ENCODE data around the gene LIN7A. TPM values are rescaled to one million over a fixed set of nuclear protein-coding genes. Genes with fewer than 3 reads are reported as not detected.

The LIN7A gene
- total RNA-seq, 1 experiment from 2014 or later, result 10.0 TPM

- ChIA-PET CTCF (no interaction called here), POLR2A (ENCODE audit: low non-redundant PET) (no interaction called here)
- TF ChIP-seq EZH2 (IDR thresholded peaks at IDR 0.05; ENCODE audit: borderline replicate concordance, low read depth, low read length, poor library complexity, severe bottlenecking), result no peak
- no peak for TF ChIP-seq CTCF (conservative IDR thresholded peaks at IDR 0.05; ENCODE audit: low read depth, low read length)
- Histone ChIP-seq H3K36me3 (ENCODE audit: insufficient read depth, low read length, poor library complexity, severe bottlenecking) (no peaks in the 10 kb centered on the region), H3K9me3 (ENCODE audit: low read depth, low read length, poor library complexity, severe bottlenecking) (no peaks in the 10 kb centered on the region), H3K27ac (ENCODE audit: low read depth, low read length, poor library complexity, severe bottlenecking) (no peak overlapping the region), H3K27me3 (replicated peaks; ENCODE audit: insufficient read depth, low read depth, low read length, poor library complexity) (no peaks in the 10 kb centered on the region), H3K4me3 (ENCODE audit: low read depth, low read length, poor library complexity, severe bottlenecking) (no peak overlapping the region), H3K4me1 (ENCODE audit: insufficient read depth, low read length, poor library complexity, severe bottlenecking) (no peaks in the 10 kb centered on the region)
- intact Hi-C loops (cut with micrococcal nuclease; ENCODE audit: unreplicated experiment), result no loop called here
- DNase-seq (ENCODE audit: low spot score), result no peak
- BruUV-seq (replicated peaks), result no TSS peak
Observed at GRCh38 chr12:80825506-80825905, 112.2 kb downstream of the LIN7A start.

GRCh38 chr12:80823393-80823792, 114.3 kb downstream of the LIN7A start:
- DNase-seq (ENCODE audit: low spot score), result no peak
- intact Hi-C loops (cut with micrococcal nuclease; ENCODE audit: unreplicated experiment), result no loop called here
- TF ChIP-seq CTCF (conservative IDR thresholded peaks at IDR 0.05; ENCODE audit: low read depth, low read length) (no peak), EZH2 (IDR thresholded peaks at IDR 0.05; ENCODE audit: borderline replicate concordance, low read depth, low read length, poor library complexity, severe bottlenecking) (no peak)
- Histone ChIP-seq H3K36me3 (ENCODE audit: insufficient read depth, low read length, poor library complexity, severe bottlenecking) (no peaks in the 10 kb centered on the region), H3K27me3 (replicated peaks; ENCODE audit: insufficient read depth, low read depth, low read length, poor library complexity) (no peaks in the 10 kb centered on the region), H3K9me3 (ENCODE audit: low read depth, low read length, poor library complexity, severe bottlenecking) (no peaks in the 10 kb centered on the region), H3K4me3 (ENCODE audit: low read depth, low read length, poor library complexity, severe bottlenecking) (no peak overlapping the region), H3K27ac (ENCODE audit: low read depth, low read length, poor library complexity, severe bottlenecking) (no peak overlapping the region), H3K4me1 (ENCODE audit: insufficient read depth, low read length, poor library complexity, severe bottlenecking) (no peaks in the 10 kb centered on the region)
- no TSS peak for BruUV-seq (replicated peaks)
- ChIA-PET POLR2A (ENCODE audit: low non-redundant PET) (no interaction called here), CTCF (no interaction called here)

- no TSS peak for BruUV-seq (replicated peaks)
- ChIA-PET CTCF (interaction anchor here (0.9 kb wide), 1 partner anchor 16 kb away, joined by 3 read pairs; no protein-coding TSS in a partner anchor), POLR2A (ENCODE audit: low non-redundant PET) (no interaction called here)
- Histone ChIP-seq H3K4me3 (ENCODE audit: low read depth, low read length, poor library complexity, severe bottlenecking) (no peak overlapping the region), H3K9me3 (ENCODE audit: low read depth, low read length, poor library complexity, severe bottlenecking) (no peaks in the 10 kb centered on the region), H3K36me3 (ENCODE audit: insufficient read depth, low read length, poor library complexity, severe bottlenecking) (no peaks in the 10 kb centered on the region), H3K27me3 (replicated peaks; ENCODE audit: insufficient read depth, low read depth, low read length, poor library complexity) (no peaks in the 10 kb centered on the region), H3K4me1 (ENCODE audit: insufficient read depth, low read length, poor library complexity, severe bottlenecking) (no peaks in the 10 kb centered on the region), H3K27ac (ENCODE audit: low read depth, low read length, poor library complexity, severe bottlenecking) (no peak overlapping the region)
- intact Hi-C loops (cut with micrococcal nuclease; ENCODE audit: unreplicated experiment), result no loop called here
- TF ChIP-seq CTCF (conservative IDR thresholded peaks at IDR 0.05; ENCODE audit: low read depth, low read length), result no peak
- TF ChIP-seq EZH2 (IDR thresholded peaks at IDR 0.05; ENCODE audit: borderline replicate concordance, low read depth, low read length, poor library complexity, severe bottlenecking), result no peak
- DNase-seq (ENCODE audit: low spot score), result no peak
Observed at GRCh38 chr12:80821513-80822000, 116.2 kb downstream of the LIN7A start.
